ENCODE data around the gene BCAS1.

- TF ChIP-seq CTCF (IDR thresholded peaks at IDR 0.05) (no peak), POLR2AphosphoS5 (IDR thresholded peaks at IDR 0.05) (no peak), POLR2A (IDR thresholded peaks at IDR 0.05) (no peak)
Observed at GRCh38 chr20:53933232-53933846, 137.1 kb downstream of the BCAS1 start.

Data from prostate gland (tissue), 2 donors.